Amygdala (tissue), 56 donors: ENCODE data around the gene DCHS1.

Experiments
- DNase-seq, 56 donors: peaks; one replicate each; lab custom pipeline; 2025; lab: John Stamatoyannopoulos, UW

Gene DCHS1

DNA sequence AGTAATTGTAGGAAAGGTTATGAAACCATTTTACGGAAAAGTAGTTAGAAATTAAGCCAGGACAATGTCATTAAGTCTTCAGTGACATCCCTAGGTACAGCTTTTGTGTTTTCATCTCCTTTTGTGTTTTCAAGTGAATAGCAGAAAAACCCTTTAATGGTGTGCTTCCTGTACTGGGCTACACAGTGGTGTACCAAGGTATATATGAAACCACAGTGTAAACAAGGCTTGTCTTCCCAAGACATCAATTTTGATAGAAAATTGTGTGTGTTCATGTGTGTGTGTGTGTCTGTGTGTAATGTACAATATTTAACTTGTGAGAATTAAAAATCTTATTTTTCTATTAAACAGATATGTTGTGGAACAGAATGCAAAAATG lies 18.6 kb upstream of the DCHS1 start:
- no peak for DNase-seq

DNA sequence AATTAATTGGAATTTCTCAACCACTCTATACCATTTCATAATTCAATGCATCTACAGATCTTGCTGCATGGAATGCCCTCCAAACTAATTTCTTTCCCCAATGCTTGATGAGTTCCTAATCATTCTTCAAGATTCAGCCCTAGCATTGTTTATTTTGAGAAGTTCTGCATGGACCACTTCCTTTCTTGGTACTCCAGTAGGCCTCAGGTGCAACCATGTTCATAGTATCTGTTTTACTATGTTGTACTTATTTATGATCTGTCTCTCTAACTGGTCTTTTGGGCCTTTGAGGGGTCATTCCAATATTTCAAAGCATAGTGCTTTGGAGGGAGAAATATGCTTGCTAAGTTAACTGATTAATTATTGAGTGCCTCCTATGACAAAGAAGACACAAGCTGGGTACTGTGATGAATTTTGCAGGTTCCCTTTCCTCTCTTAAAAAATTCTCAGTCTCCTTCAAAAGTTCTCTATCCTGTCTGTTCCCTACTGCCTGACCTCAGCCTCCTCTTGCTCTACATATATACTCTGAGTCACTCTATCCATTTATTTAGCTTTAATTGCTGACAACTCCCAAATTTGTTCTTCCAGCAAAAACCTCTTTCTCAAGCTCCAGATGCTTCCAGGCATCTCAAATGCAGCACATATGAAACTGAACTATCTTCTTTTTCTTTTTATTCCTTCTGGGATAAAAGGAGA lies 18.1 kb upstream of the DCHS1 start:
- DNase-seq: no peak

DNA sequence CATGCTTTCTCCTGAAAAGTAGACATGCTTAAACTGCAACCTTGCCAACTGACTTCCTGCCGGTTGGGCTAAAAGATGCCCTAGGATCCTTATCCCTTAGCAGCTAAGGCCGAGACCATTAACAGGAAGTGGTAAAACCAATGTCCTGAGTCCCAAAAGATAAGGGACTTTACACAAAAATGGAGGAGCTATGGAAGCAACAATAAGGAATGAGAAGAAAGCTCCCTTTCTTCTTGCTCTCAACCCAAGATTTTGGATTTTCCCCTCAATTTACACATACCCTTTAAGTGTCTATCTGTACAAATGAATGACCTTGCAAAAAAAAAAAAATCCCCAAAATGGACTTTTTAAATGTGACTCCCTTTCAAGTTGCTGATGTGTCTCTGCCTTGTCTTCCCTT lies 16.4 kb upstream of the DCHS1 start:
- DNase-seq: no peak

DNA sequence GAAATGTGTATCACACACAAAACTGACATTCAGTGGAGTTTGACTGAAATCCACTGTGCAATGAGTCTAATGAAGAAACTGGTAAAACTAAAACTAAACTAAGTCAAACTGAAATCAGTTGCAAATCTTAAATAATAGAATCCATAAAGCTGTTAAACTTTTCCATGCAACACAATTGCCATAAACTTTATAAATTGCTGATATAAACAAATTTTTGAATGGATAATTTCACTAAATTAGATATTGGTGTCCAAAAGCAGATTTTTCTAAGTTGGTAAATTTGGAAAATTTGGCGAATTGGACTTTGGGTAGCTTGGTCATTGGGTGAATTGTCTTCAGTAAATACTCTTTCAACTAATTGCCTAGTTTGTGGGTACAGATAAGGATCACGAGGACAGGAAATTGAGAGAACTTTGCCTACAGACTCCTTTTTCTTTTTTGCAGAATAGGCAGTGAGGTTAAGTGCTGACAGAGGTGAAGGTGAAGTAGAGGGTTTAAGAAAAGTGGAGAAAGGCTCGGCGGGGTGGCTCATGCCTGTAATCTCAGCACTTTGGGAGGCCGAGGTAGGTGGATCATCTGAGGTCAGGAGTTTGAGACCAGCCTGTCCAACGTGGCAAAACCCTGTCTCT lies 14.7 kb upstream of the DCHS1 start:
- DNase-seq: no peak

GRCh38 chr11:6667733-6668374 lies 12.2 kb upstream of the DCHS1 start:
- no peak for DNase-seq

GRCh38 chr11:6666302-6667183 lies 10.9 kb upstream of the DCHS1 start:
- DNase-seq: no peak

DNA sequence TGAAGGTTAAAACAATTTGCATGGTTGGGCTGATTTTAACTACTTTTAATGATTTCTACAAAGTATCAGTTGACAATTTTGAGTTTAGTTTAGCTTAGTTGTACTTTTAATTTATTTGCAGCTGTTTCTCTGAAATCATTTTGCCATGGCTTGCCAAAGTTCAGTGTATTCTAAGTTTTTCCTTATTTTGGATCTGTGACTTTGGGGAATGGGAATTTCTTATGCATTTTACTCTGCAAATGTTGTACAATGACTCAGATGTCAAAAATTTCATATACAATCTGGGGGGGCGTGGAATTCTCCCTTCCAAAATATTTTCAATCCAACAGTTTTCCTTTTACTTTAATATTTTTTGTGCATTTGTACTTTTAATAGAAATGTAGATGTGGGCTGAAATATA lies 8.9 kb upstream of the DCHS1 start:
- no peak for DNase-seq

DNA sequence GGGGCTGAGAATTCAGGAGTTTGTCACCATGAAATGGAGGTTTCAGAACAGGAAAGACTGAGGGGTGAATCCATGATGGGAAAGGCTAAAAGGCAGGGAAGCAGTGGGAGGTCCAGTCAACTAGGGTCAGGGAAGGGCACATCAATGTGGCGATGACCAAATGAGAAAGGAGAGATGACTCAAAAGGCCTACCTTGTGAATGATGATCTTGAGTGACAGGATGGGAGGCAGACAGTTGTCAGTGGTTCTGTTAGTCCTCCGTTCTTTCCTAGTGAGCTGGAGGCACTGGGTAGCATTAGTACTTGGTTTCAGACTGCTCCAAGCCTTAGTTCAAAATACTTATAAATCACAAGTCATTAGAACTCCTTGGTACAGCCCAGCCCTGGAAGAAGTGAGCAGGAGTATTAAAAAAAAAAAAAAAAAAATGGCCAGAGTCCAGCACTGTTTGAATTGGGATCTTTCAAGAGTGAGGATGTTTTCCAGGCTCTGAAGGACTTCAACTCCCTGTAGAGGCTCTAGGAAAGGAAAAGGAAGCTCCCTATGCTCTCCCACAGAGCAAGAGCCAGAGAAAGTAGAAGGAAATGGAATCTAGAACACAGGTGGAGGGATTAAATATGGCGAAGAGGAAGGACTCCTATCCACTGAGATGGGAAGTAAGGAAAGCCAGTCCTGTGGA lies 8.3 kb upstream of the DCHS1 start:
- no peak for DNase-seq

- no peak for DNase-seq
These were observed 5.1 kb upstream of the DCHS1 start for GRCh38 chr11:6660712-6661111.

GRCh38 chr11:6658647-6659046 lies 3.0 kb upstream of the DCHS1 start:
- no peak for DNase-seq

- no peak for DNase-seq
These were observed 1.7 kb upstream of the DCHS1 start for GRCh38 chr11:6657346-6657745.

DNA sequence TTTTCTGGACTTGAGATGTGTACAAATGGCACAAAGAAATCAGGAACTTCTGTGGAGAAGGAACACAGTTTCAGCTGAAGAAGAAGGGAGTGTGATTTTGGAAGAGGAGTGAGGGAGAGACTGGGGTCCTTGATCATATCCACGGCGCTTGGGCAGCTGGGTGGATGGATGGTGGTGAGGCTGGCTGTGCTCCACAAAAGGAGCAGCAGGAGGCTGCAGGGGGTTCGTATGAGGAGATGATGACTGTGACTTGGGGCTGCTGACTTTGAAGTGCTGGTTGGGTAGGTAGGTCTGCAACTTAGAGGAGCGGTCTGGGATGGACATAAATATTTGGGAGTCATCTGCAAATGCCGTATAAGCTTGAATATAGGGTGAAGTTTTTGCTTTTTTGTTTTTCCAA lies 1.3 kb upstream of the DCHS1 start:
- no peak for DNase-seq

GRCh38 chr11:6656584-6656915 lies 941 bp upstream of the DCHS1 start:
- no peak for DNase-seq

DNA sequence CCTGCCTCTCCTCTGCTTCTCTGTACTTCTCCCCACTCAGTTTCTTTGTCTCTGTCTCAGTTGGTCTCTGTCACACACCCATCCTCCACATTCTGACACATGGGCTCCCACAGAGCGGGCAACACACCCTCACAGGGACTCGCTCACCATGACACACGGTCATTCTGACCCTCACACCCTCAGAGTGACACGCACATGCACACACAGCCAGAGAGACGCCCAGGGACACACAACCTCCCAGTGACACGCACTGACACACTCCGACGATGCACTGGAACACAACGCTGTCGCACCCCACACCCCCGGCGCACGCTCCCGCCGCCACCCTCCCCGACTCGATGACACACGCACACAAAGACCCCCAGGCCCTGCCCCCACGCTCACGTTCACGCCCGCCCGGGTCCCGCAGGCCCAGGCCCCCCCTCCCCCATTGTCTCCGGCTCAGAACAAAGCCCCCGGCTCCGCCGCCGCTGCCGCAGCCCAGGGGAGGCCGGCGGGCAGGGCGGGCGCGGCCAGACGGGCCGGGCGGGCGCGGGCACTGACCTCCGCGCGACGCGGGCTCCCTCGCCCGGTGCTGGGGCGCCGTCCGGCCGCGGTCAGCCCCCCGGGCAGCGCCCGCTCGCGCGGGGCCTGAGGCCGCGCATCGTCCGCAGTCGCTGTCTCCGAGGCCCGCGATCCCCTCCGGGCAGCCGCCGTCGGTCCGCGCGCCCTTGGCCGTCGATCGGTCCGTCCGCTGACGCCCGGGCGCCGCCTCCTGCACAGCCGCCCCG lies 404 bp downstream of the DCHS1 start:
- DNase-seq: peak in 8 of 56 donors; percentile 34 to 80 (median 50)

- peak in 23 of 56 donors; percentile 20 to 80 (median 51) for DNase-seq
These were observed 1.2 kb downstream of the DCHS1 start for GRCh38 chr11:6654281-6655019.

DNA sequence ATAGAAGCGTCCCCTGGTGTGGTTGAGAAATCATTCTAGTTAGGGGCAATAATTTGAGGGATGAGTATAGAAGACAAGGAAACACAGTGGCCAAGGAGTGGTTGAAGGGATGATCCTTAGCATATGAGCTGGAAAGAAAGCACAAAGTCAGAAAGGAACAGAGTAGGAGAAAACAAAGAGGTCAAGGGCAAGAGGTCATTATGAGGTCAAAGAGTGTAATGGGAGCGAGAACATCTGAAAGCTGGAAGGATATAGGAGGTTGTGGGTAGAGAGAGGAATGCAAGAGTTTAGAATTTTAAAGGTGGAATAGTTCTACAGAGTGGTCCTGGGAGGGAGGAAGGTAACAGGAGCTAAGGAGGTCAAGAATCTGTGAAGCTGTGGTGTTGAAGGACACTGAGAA lies 2.0 kb downstream of the DCHS1 start:
- DNase-seq: no peak

DNA sequence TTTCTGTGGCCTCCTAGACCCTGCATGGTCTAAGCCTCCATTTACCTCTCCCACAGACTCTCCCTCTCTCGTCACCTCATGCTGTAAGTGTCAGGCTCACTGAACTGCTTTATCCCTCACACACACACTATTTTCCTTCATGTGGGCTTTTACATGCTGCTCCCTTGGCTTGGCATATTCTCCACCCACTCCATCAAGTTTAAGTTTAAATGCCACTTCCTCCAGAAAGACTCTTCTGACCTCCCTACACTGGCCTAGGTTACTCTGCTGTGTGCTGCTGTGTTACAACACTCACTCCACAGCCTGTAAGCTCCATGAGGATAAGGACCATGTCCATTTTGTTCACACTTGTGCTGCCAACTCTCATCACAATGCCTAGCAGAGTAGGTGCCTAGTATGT lies 2.5 kb downstream of the DCHS1 start:
- DNase-seq: no peak

DNA sequence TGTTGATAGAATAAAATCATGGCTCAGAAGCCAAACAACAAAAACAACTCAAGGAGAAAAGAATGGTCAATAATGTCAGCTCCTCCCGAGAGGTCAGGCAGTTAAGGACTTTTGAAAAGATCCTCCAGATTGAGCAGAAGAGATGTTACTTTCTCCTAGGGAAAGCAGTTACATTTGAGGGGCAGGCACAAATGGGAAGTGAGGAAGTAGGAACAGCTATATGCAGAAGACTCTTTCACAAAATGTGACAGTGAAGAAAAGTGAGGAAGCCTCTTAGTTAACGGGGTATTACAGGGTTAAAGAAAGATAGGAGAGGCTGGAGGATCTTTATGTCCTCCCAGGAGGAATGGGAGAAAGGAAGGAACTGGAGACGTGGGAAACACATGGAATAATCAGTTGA lies 3.4 kb downstream of the DCHS1 start:
- DNase-seq: no peak

DNA sequence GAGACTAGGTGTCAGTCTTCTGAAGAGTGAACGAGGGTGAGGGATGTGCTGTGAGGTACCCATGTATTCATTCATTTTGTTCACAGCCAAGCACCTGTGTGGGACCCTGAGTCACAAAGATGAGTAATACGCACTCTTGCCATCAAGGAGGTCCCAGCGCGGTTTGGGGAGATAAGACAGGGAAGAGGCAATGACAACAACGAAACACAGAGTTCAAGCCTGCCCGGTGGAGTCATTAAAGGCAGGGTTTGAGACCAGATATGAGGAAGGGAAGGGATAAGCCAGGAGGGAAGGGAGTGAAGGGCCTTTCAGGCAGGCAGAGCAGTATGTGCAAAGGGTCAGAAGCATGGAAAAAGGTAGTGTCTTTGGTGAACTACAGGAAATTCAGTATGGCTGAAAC lies 4.6 kb downstream of the DCHS1 start:
- DNase-seq: no peak
